Activated T-helper 1 cell treated with anti-CD3 and anti-CD28 coated beads, Interleukin-12 subunit alpha, Interleukin-12 subunit beta, Interleukin-2, Interleukin-4 antibody, amounts not matched to agents 30 ng/mL and 10 ng/mL and 1 ng/mL, durations not matched to agents 14 hours and 24 hours and 36 hours (primary cell): Measurements from ENCODE around the gene CBX3. TPM values are rescaled to one million over a fixed set of nuclear protein-coding genes. Genes with fewer than 3 reads are reported as not detected.
"Not testable (repeated sequence)": the region's sequence is repeated elsewhere in the genome, so short reads cannot be mapped to it uniquely, and the experiment has no call there.

ENCODE experiments used
- DNase-seq: peaks from one replicate; pipeline ENCODE4 v3.0.0; 2021; ENCODE audit warnings: low spot score
- H3K27ac Mint-ChIP-seq: one replicate; pipeline ENCODE4 v1.8.0; 2021; ENCODE audit warnings: mild to moderate bottlenecking, mixed read lengths
- H3K27me3 Mint-ChIP-seq: one replicate; pipeline ENCODE4 v1.8.0; 2022; ENCODE audit warnings: mild to moderate bottlenecking, moderate library complexity, mixed read lengths; ENCODE audit not compliant: insufficient read depth
- H3K36me3 Mint-ChIP-seq: one replicate; pipeline ENCODE4 v1.8.0; 2021; ENCODE audit warnings: low read depth, mixed read lengths
- H3K4me1 Mint-ChIP-seq: one replicate; pipeline ENCODE4 v1.8.0; 2021; ENCODE audit warnings: low read depth, mixed read lengths
- H3K4me3 Mint-ChIP-seq: one replicate; pipeline ENCODE4 v1.8.0; 2021; ENCODE audit warnings: mild to moderate bottlenecking, moderate library complexity, mixed read lengths
- H3K9me3 Mint-ChIP-seq: one replicate; pipeline ENCODE4 v1.8.0; 2021; ENCODE audit warnings: mixed read lengths
- intact Hi-C: fragments of 100-400 bp; cut with micrococcal nuclease; formaldehyde crosslinking; loops from one replicate; pipeline ENCODE4 v1.15.1; 2024
- total RNA-seq: library from RNA; stranded (reverse); gene quantifications from 2 replicates; pipeline ENCODE4 v1.2.3, GENCODE V29; 2022

The CBX3 gene
- total RNA-seq: 284 and 298 TPM in 2 replicates

DNA sequence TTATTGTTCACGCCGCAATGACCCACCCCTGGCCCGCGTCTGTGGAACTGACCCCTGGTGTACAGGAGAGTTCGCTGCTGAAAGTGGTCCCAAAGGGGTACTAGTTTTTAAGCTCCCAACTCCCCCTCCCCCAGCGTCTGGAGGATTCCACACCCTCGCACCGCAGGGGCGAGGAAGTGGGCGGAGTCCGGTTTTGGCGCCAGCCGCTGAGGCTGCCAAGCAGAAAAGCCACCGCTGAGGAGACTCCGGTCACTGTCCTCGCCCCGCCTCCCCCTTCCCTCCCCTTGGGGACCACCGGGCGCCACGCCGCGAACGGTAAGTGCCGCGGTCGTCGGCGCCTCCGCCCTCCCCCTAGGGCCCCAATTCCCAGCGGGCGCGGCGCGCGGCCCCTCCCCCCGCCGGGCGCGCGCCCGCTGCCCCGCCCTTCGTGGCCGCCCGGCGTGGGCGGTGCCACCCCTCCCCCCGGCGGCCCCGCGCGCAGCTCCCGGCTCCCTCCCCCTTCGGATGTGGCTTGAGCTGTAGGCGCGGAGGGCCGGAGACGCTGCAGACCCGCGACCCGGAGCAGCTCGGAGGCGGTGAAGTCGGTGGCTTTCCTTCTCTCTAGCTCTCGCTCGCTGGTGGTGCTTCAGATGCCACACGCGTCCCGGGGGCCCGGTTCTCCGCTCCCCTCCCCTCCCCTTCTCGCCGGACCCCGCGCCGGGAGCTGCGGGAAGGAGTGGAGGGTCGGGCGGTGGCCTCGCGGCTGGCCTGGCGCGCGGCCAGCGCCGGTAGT is at the start of gene CBX3:
Gene CBX3 (plus strand): TSS at position 499 of the 772 bp plus-strand sequence. CDS start 1,254 bp downstream, outside the sequence.
- peak; percentile 87 for DNase-seq
- no peaks in the 10 kb centered on the region for H3K9me3 Mint-ChIP-seq
- peaks cover 47% of the 10 kb centered on the region for H3K4me1 Mint-ChIP-seq
- peak within 1 kb of the TSS; percentile 100 for H3K4me3 Mint-ChIP-seq
- no peaks in the 10 kb centered on the region for H3K27me3 Mint-ChIP-seq
- intact Hi-C loops: loop anchor here (1.0 to 10.0 kb wide), 6 partner anchors 10 to 1461 kb away; partner anchors contain the start of gene HIBADH
- H3K36me3 Mint-ChIP-seq: peaks cover 70% of the 10 kb centered on the region
- H3K27ac Mint-ChIP-seq: peak within 1 kb of the TSS; percentile 100

DNA sequence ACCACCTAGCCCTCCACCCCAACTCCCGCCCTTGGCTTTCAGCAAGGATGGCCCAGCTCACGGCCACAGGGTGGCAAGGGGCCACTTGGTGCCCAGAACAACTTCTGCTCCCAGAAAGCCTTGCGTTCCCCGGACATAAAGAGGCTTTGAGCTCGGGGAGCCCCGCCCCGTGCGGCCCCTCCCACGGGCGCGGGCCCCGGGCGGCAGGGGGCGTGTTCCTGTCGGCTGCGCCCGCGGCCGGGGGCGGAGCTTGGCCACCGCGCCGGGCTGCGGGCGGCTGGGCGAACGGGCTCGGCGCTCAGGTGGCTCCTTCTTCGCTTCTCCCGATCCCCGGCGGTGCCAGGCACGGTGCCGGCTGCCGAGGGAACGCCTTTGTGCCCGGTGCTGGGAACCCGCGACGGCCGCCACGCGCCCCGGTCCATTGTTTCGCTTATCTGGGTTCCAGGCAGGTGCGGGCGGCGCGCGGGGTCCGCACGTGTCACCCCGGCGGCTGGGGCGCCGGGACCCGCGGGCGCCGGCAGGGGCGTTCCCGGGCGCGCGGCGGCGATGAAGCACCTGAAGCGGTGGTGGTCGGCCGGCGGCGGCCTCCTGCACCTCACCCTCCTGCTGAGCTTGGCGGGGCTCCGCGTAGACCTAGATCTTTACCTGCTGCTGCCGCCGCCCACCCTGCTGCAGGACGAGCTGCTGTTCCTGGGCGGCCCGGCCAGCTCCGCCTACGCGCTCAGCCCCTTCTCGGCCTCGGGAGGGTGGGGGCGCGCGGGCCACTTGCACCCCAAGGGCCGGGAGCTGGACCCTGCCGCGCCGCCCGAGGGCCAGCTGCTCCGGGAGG is 49.4 kb upstream of the CBX3 start, which contains the start of gene NFE2L3:
Gene NFE2L3 (plus strand): TSS at position 246 of the 829 bp plus-strand sequence. CDS start 301 bp downstream, at position 547.
- Mint-ChIP-seq H3K9me3 (no peaks in the 10 kb centered on the region), H3K4me3 (peak within 1 kb of the TSS; percentile 97), H3K4me1 (peaks cover 60% of the 10 kb centered on the region), H3K27me3 (peaks cover 2% of the 10 kb centered on the region), H3K36me3 (peaks cover 11% of the 10 kb centered on the region), H3K27ac (peak within 1 kb of the TSS; percentile 97)
- DNase-seq: peak; percentile 83
- intact Hi-C loops: loop anchor here (1.0 to 10.0 kb wide), 8 partner anchors 15 to 1883 kb away; partner anchors contain the start of gene SKAP2

DNA sequence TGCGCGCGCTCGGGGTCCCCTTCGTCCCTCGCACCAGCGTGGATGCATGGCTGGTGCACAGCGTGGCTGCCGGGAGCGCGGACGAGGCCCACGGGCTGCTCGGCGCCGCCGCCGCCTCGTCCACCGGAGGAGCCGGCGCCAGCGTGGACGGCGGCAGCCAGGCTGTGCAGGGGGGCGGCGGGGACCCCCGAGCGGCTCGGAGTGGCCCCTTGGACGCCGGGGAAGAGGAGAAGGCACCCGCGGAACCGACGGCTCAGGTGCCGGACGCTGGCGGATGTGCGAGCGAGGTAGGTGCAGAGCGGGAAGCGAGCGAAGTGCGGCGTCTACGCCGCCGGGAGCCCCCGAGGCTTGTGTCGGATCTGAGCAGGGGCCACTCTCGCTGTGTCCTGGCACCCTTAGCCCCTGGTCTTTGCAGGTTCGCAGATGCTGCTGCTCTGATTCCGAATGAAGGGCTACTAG is 48.7 kb upstream of the CBX3 start:
- intact Hi-C loops: loop anchor here (1.0 to 10.0 kb wide), 9 partner anchors 14 to 1882 kb away; partner anchors contain the start of gene SKAP2
- DNase-seq: peak; percentile 31
- Mint-ChIP-seq H3K4me3 (peak overlapping the region; percentile 97), H3K27ac (peak overlapping the region; percentile 97), H3K36me3 (peaks cover 11% of the 10 kb centered on the region), H3K4me1 (peaks cover 66% of the 10 kb centered on the region)
- not testable (repeated sequence) for H3K27me3 Mint-ChIP-seq, H3K9me3 Mint-ChIP-seq

DNA sequence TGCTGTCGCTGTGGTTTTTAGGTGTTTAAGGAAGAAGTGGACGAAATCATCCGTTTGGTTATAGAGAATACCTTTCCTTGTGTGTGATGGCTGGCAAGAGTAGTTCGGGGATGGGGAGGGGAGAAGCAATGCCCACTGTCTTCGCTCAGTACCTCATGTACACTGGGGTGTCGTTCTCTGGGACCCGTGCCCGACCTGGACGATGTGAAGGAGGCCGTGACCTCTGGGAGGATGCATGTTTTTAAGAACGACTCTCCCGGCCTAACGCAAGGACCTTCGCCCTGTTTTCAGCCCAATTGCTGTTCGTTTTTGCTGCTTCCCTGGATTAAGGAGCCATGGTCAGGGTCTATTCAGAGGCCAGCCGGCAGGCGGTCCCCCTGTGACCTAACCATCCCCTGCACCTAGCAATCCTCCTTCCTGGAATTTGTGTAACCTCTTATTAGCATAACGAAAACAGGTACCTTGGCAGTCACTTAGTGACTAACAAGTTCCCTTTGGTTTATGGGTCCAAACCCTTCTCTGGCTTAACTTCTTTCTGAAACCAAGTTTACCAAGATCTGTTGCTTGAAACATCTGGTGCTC is 48.2 kb upstream of the CBX3 start:
- no peaks in the 10 kb centered on the region for H3K9me3 Mint-ChIP-seq
- peak overlapping the region; percentile 97 for H3K4me3 Mint-ChIP-seq
- peaks cover 14% of the 10 kb centered on the region for H3K36me3 Mint-ChIP-seq
- peaks cover 2% of the 10 kb centered on the region for H3K27me3 Mint-ChIP-seq
- intact Hi-C loops: loop anchor here (1.0 to 10.0 kb wide), 6 partner anchors 13 to 1881 kb away; partner anchors contain the start of gene SKAP2
- H3K4me1 Mint-ChIP-seq: peaks cover 71% of the 10 kb centered on the region
- no peak for DNase-seq
- peak overlapping the region; percentile 97 for H3K27ac Mint-ChIP-seq

DNA sequence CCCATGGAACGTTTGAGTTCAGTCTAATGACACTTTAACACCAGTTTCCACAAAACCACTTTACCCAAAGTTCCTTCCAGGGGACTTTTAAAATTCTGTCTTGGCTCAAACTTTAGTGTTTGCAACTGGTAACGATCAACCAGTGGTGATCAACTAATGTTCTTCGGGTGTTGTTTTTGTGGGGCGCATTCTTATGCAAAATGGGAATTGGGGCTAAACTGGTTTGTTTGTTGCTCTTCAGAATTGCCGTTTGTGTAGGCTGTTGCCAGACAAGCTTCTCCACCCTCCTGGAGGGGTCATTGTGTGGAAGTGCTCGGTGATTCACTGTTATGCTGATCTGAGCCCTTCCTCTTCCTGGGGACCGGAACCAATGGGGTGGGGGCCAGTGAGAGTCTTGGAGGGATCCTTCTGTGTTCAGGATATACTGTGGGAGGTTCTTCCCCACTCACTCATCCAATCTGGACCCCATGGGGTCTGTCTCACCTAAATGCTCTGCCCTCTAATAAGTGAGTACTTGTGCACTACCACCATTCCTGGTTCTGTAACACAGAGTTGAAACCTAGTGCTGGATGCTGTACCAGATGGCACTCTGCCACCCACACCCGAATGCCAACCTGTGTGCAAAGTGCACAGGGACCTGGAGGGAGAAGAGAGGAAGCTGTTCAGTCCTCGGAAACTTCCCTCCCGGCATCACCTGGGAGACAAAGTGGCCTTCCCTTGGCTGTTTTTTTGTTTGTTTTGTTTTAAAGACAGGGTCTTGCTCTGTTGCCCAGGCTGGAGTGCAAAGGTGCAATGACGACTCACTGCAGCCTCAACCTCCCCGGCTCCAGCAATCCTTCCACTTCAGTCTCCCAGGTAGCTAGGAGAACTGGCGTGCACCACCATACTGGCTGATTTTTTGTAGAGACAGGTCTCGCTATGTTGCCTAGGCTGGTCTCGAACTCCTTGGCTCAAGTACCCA is 47.4 kb upstream of the CBX3 start:
- H3K27me3 Mint-ChIP-seq: peaks cover 2% of the 10 kb centered on the region
- peak overlapping the region; percentile 97 for H3K4me3 Mint-ChIP-seq
- H3K27ac Mint-ChIP-seq: peak overlapping the region; percentile 97
- no peaks in the 10 kb centered on the region for H3K9me3 Mint-ChIP-seq
- peak; percentile 29 for DNase-seq
- intact Hi-C loops: loop anchor here (1.0 to 10.0 kb wide), 7 partner anchors 13 to 1881 kb away; partner anchors contain the start of gene SKAP2
- peaks cover 79% of the 10 kb centered on the region for H3K4me1 Mint-ChIP-seq
- H3K36me3 Mint-ChIP-seq: peaks cover 18% of the 10 kb centered on the region

DNA sequence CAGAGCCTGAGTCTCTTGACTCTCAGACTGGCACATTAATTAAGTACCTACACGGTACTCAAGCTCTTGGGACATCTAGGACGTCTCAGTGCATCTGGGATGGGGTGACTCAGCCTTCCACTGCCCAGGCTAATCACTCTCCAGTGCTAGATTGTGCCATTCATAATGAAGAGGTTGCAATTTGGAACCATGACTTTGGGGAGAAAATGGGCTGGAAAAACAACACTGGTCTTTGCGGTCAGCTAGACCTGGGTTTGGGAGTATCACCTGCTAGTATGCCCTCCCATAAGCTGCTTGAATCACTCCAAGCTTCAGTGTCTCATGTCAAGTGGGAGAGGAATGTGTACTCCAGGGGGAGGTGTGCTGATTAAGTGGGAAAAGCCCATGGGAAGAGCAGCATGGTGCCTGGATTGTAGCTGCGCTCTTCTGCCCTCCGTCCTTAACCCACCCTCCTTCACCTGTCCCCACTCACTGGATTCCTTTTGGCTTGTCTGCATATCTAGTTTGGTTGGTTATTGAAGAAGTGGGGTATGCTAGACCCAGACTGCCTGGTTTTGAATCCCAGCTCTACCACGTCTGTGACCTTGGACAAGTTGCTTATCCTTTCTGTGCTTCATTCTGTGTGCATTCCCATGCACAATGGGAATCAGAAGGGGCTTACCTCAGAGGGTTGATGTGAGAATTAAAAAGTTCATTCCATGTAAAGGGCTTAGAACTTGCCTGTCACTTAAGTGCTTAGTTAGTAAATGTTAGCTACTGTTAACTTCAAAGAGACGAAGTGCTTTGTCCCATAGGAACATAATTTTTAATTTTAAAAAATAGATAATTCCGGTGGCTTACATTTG is 45.8 kb upstream of the CBX3 start:
- Mint-ChIP-seq H3K27me3 (peaks cover 1% of the 10 kb centered on the region), H3K4me3 (peak overlapping the region; percentile 97), H3K4me1 (peaks cover 86% of the 10 kb centered on the region), H3K36me3 (peaks cover 30% of the 10 kb centered on the region), H3K27ac (peak overlapping the region; percentile 97), H3K9me3 (no peaks in the 10 kb centered on the region)
- DNase-seq: no peak
- intact Hi-C loops: loop anchor here (1.0 to 10.0 kb wide), 7 partner anchors 12 to 1879 kb away; partner anchors contain the start of genes HNRNPA2B1 and SKAP2

DNA sequence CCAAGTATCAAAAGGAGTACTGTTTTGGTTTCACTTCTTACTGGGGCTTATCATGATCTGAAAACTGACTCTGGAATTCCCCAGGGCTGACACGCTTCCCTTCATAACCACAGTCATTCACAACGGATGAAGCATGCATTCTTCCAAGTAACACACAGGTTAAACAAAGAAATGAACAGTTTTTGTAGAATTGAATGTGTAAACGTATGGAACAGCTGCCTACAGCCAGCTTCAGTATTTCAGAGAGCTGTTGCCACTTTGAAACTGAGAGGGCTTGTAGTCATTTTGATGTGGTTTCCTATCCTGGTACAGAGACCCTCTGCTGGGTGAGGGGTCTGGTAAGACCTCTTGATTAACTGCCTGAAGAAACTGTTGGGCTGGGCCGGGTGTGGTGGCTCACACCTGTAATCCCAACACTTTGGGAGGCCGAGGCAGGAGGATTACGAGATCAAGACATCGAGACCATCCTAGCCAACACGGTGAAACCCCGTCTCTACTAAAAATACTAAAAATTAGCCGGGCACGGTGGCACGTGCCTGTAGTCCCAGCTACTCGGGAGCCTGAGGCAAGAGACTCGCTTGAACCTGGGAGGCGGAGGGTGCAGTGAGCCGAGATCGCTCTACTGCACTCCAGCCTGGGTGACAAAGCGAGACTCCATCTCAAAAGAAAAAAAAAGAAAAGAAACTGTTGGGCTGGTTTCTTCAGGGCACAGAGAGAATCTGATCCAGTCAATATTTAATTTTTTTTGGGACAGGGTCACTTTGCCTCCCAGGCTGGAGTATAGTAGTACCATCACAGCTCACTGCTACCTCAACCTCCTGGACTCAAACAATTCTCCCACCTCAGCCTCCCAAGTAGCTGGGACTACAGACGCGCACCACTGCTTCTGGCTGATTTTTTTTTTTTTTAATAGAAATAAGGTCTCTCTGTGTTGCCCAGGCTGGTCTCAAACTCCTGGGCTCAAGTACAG is 44.8 kb upstream of the CBX3 start:
- Mint-ChIP-seq H3K36me3 (peaks cover 33% of the 10 kb centered on the region), H3K27ac (peak overlapping the region; percentile 97), H3K4me1 (peaks cover 86% of the 10 kb centered on the region), H3K4me3 (peak overlapping the region; percentile 97), H3K27me3 (no peaks in the 10 kb centered on the region), H3K9me3 (no peaks in the 10 kb centered on the region)
- intact Hi-C loops: loop anchor here (1.0 to 10.0 kb wide), 7 partner anchors 11 to 1878 kb away; partner anchors contain the start of genes HNRNPA2B1 and SKAP2
- DNase-seq: peak; percentile 69

DNA sequence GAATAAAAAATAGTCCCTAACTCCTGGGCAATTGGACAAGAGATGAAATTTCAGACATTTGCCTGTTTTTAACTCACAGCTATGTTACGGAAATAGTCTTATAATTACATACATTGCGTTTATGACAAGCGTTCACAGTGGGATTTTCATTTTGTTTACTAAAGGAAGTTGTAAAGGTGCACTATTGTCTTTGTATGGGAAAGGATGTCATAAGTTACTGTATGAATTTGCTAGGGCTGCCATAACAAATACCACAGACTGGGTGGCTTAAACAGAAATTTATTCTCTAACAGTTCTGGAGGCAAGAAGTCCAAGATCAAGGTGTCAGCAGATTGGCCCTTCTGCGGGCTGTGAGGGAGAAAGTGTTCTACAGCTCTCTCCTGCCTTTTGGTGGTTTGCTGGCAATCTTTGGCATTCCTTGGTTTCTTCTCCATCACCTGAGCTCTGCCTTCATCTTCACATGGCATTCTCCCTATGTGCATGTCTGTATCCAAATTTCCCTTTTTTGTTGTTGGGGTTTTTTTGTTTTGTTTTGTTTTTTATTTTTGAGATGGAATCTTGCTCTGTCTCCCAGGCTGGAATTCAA is 43.9 kb upstream of the CBX3 start:
- peaks cover 38% of the 10 kb centered on the region for H3K36me3 Mint-ChIP-seq
- intact Hi-C loops: loop anchor here (2.0 to 10.0 kb wide), 3 partner anchors 189 to 1877 kb away; partner anchors contain the start of gene SKAP2
- peaks cover 92% of the 10 kb centered on the region for H3K4me1 Mint-ChIP-seq
- peak overlapping the region; percentile 97 for H3K27ac Mint-ChIP-seq
- H3K9me3 Mint-ChIP-seq: no peaks in the 10 kb centered on the region
- H3K4me3 Mint-ChIP-seq: peak overlapping the region; percentile 75
- DNase-seq: no peak
- no peaks in the 10 kb centered on the region for H3K27me3 Mint-ChIP-seq

DNA sequence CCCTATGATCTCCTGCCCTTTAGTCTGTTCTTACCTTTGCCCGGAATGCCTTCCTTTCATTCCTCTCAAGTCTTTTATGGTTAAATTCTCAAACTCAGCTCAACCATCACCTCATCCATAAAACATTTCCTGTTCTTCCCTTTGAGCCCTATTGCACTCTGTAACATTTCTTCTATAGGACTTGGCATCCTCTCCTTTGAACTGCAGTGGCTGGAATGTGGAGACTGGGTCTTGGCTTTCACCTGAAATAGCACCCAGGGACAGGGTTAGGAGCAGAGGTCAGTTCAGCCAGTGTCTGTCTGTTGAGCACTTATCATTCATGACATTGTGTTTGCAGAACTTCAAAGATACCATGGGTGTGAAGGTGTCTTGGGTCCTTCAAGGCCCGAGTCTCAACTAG is 42.3 kb upstream of the CBX3 start:
- Mint-ChIP-seq H3K36me3 (peaks cover 41% of the 10 kb centered on the region), H3K4me1 (peaks cover 96% of the 10 kb centered on the region), H3K4me3 (peak overlapping the region; percentile 16), H3K27ac (peak overlapping the region; percentile 97), H3K27me3 (no peaks in the 10 kb centered on the region), H3K9me3 (no peaks in the 10 kb centered on the region)
- no peak for DNase-seq
- intact Hi-C loops: loop anchor here (10.0 kb wide), 2 partner anchors 706 to 1876 kb away; partner anchors contain the start of gene SKAP2

DNA sequence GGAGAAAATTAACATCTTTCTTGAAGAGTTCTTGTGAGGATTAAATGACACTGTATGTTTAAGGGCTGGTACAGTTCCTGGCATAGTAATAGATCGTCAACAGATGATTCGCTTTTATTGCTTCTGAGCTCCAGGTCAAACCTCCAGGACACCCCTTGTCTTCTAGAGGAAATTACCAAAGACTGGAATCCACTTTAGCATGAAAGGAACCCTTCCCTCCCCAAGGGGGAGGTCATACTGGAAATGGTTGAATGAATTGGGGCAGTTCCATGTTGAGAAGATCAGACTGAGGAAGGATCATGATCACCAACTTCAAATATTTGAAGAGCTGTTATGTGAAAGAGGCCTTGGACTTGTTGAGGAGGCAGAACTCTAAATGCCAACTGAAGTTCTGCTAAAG is 40.6 kb upstream of the CBX3 start:
- no peaks in the 10 kb centered on the region for H3K9me3 Mint-ChIP-seq
- intact Hi-C loops: no loop called here
- peaks cover 90% of the 10 kb centered on the region for H3K4me1 Mint-ChIP-seq
- DNase-seq: no peak
- no peak overlapping the region for H3K27ac Mint-ChIP-seq
- H3K4me3 Mint-ChIP-seq: peak overlapping the region; percentile 58
- H3K27me3 Mint-ChIP-seq: no peaks in the 10 kb centered on the region
- peaks cover 42% of the 10 kb centered on the region for H3K36me3 Mint-ChIP-seq
